Stimulated activated CD4-positive, alpha-beta T cell treated with anti-CD3 and anti-CD28 coated beads, TNF-alpha, amount 100 ng/mL, for 48 hours (primary cell): Measurements from ENCODE around the gene DPP6.

Experiments used
- DNase-seq, 3 donors: peaks; one replicate each; pipeline ENCODE4 v3.0.0-alpha.2; 2020; ENCODE audit warnings: low read depth in 3 of 3

DPP6 gene

DNA sequence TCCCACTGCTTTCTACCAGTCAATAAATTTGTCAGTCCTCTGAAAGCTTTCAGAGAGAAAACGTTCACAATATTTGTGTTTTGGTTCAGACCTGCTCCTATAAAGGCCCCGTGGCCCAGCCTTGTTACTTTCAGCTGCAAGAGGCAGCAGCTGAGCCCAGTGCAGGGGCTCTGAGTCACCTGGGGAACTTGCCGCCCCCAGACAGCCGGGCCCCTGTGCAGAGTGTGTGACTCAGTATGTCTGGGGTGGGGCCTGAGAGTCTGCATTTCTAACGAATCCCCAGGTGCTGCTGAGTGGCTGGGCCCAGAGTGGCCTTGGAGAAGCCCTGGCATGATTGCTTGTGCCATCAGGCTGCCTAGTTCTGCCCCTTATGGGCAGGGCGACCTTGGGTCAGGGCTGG, 647.2 kb downstream of the DPP6 start:
- DNase-seq = peak in 1 of 3 donors; percentile 12

GRCh38 chr7:154709840-154710520, 657.8 kb downstream of the DPP6 start:
- no peak for DNase-seq

DNA sequence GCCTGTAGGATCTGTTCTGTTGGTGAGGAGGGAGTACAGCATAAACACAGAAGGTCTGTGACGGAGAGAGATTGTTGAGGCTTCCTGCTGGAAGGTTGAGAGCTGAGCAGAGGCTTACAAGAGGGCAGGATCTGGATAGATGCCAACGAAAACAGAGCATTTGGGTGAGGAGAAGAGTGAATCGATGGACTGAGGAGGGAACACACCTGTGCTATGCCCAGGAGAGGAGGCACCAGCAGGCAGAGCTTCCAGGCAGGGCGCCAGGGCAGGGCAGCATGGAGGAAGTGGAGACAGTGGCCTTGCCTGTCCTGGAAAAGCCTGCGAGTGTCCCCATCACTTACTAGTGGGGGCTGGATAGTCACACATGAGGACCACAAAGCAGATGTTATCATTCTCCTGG, 667.8 kb downstream of the DPP6 start:
- no peak for DNase-seq

- DNase-seq = no peak
Measured at GRCh38 chr7:154721086-154721485, 668.9 kb downstream of the DPP6 start.

GRCh38 chr7:154726368-154726767, 674.2 kb downstream of the DPP6 start:
- no peak for DNase-seq

DNA sequence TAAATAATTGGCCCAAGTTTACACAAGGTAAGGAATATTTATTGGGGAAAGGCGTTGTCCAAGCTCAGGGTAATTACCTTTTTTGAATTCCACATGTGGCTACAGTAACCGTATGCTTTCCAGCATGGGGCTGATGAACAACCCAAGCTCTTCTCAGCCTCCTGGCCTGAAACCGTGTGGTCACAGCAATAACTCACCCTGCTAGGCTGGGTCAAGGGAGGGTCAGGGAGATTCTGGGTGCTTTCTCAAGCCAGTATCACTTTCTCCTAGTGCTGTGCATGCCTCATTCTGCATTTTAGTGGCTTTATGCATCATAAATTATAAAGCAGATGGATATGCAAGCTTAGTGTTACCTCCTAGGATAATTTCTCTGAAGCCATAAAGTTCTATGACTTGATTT, 676.9 kb downstream of the DPP6 start:
- no peak for DNase-seq

GRCh38 chr7:154735766-154736165, 683.6 kb downstream of the DPP6 start:
- DNase-seq = no peak

GRCh38 chr7:154736389-154736788, 684.2 kb downstream of the DPP6 start:
- no peak for DNase-seq

- DNase-seq = no peak
Measured at GRCh38 chr7:154738216-154738615, 686.0 kb downstream of the DPP6 start.

DNA sequence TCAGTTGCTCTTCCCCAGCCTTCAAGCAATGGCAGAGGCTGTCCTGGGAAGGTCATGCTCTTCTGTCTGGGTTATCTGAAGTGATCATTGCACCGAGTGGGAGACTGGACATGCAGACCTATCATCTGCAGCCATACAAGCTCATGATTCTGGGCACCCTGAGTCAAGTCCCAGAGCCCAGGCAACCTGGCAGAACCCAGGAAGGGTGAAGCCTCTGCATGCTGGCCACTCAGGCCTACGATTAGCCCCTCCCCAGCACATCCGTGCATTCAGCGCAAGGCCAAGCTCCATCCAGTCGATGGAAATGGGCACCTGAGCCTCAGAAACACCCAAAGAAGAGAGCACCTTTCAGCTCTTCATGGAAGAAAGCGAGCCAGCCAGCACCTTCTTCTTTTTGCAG, 688.9 kb downstream of the DPP6 start:
- DNase-seq = no peak

DNA sequence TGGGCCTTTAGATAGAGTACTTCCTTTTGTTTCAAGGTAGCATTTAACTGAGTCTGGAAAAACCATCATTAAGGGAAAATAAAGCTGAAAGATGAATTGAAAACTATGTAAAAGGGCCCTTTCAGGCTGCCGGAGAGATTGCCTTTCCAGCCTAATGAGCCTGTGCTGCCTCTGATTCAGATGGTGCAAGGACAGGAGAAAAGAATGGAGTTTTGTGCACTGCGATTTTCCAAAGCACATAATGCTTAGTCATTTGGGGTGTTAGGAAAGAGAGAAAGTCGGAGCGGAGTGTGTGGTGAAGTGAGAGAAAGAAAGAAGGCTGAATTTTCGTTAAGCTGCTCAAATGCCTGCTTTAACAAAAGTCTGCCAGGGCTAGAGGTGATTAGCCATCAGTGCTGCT, 691.0 kb downstream of the DPP6 start:
- no peak for DNase-seq

- DNase-seq = peak in 2 of 3 donors; percentile 21 to 23
Measured at GRCh38 chr7:154744256-154744860, 692.2 kb downstream of the DPP6 start.

DNA sequence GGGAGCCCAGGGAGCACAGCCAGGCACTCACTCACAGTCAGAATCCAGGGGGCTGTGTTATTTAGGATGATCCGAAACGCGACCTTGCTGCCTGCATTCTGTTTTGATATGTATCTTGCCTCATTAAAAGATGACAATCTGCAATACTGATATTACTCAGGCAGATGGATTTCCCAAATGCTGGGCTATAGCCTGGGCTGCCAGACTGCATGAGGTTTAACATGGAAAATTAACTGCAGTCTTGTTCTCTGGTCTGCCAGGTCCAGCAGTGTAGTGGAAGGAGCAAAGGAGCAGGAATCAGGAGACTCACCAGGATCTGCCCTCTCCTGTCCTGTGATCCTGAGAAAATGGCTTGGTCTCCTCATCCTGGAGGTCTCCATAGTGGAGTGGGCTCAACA, 692.7 kb downstream of the DPP6 start:
- no peak for DNase-seq

- no peak for DNase-seq
Measured at GRCh38 chr7:154746571-154747360, 694.6 kb downstream of the DPP6 start.

GRCh38 chr7:154748089-154748786, 696.0 kb downstream of the DPP6 start:
- DNase-seq = no peak

GRCh38 chr7:154750353-154750801, 698.2 kb downstream of the DPP6 start:
- no peak for DNase-seq

- no peak for DNase-seq
Measured at GRCh38 chr7:154753226-154753625, 701.0 kb downstream of the DPP6 start.

DNA sequence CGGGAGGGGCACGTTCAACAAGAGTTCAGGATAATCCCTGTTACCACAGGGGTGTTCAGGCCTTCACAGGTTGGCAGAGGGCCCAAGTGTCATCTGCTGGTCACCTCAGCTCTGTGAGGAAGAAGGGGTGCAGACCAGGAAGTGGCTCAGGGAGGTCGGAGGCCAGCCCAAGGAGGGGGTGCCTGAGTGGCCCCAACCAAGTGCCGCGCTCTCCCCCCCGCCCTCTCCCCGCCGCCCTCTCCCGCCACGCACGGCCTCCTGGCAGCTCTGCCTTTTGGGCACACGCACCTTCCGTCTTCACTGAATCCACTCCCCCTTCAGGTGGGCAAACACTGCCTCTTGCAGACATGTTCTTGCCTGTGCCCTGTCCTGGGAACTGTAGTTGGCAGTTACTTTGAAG, 705.6 kb downstream of the DPP6 start:
- no peak for DNase-seq

DNA sequence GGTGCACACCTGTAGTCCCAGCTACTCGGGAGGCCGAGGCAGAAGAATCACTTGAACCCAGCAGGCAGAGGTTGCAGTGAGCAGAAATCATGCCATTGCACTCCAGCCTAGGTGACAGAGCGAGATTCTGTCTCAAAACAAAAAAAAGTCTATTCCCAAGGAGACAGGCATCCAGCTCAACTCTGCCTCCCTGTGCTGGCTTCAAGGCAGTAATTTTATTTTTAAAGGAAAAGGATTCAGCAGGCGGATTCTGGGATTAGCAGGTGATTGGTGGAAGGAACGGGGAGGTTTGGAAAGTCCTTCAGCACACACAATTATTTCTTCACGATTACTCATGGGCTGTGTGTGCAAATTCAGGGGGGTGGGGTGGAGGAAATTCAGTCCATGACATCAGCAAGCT, 707.8 kb downstream of the DPP6 start:
- DNase-seq = no peak

GRCh38 chr7:154765118-154765517, 712.9 kb downstream of the DPP6 start:
- no peak for DNase-seq

GRCh38 chr7:154767142-154767541, 714.9 kb downstream of the DPP6 start:
- DNase-seq = no peak

- no peak for DNase-seq
Measured at GRCh38 chr7:154767821-154768415, 715.7 kb downstream of the DPP6 start.
